Retinal pigment epithelial cell (primary cell): ENCODE data around the gene STIP1.

Experiments
- DNase-seq: peaks from one replicate; pipeline ENCODE4 v3.0.0-alpha.2; 2010; ENCODE audit warnings: low read depth
- H3K4me3 ChIP-seq: 2 replicates; pipeline ENCODE4 v1.5.1; 2011; ENCODE audit warnings: mild to moderate bottlenecking, low read length, control low read depth, moderate library complexity
- CTCF ChIP-seq: conservative IDR thresholded peaks from 2 replicates; pipeline ENCODE4 v1.5.1; 2011; ENCODE audit warnings: low read depth, low read length, control low read depth, inconsistent platforms

The STIP1 gene

DNA sequence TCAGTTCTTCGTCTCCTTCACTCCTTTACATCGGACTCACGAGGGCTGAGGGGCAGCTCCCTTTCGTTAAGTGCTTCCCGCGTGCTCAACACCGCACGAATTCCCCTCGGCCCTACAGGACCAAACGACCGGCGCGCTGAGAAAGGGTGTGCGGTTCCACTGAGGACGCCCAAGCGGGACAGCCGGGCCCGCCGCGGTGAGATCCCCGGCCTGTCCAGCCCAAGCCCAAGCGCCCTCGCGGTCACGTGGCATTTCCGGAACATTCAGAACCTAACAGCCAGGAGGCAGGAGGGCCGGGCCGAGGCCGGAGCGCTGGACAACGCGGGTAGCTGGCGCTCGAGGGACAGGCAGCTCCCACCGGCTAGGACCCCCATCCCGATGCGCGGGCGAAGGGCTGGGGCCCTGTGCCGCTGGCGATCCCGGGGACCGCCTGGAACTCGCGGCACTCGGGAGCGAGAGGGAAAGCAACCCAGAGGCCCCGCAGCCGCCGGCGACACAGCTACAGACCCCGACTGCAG, 737 bp upstream of the STIP1 start:
- peak; percentile 19 for DNase-seq
- TF ChIP-seq CTCF = peak; percentile 33
- H3K4me3 ChIP-seq = peak overlapping the region; percentile 60

DNA sequence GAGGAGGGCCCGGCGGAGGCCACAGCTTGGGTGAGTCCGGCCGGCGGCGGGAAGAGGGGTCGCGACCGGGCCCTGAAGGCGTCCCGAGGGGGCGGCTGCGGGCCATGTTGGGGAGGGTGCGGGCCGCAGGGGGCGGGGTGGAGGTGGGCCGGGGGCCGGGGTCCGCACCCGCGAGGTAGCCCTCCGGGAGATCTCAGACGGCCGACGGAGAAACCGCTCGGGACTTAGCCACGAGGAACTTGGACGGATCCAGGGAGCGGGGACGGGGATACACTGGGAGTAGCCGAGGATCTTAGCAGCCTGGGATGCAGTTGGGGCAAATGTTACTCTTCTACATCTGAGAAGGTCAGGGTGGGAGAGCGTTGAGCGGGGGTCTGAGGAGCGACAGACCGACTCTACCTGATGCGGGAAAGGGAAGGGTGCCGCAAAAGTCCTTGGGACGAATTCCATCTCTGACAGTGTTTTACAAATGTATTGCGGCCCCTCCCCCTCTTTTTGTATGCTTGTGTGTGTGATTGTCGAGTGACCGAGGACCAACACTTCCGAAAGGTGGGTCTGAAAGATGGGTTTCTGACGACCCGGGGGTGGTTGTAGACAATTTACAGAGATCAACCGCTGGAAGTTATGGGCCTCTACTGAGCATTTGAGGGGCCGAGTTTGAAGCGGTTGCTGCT, 658 bp downstream of the STIP1 start:
- no peak overlapping the region for H3K4me3 ChIP-seq
- DNase-seq = no peak
- no peak for TF ChIP-seq CTCF

GRCh38 chr11:64192434-64192833, 6.5 kb downstream of the STIP1 start:
- TF ChIP-seq CTCF = no peak
- DNase-seq = no peak
- H3K4me3 ChIP-seq = no peak overlapping the region

DNA sequence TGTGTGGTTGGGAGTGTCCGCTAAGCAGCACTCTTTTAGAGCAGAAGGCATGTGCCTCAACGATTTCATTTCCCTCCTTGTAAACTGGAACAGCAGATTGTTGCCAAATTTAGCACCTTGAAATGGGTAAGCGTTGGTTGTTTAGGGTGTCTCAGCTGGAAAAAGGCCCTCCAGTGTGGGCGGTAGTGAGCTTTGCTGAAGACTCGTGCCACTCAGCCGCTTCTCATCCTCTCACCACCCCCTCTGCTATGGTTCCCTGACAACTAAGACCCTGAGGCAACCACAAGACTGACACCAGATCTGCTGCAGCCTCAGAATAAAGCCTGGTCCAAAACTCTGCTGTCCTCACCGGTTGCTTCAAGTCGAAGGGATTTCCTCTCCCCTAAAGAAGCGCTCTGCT, 10.7 kb downstream of the STIP1 start:
- no peak for DNase-seq
- no peak for TF ChIP-seq CTCF
- H3K4me3 ChIP-seq = no peak overlapping the region

GRCh38 chr11:64198511-64198910, 12.5 kb downstream of the STIP1 start:
- DNase-seq = no peak
- H3K4me3 ChIP-seq = no peak overlapping the region
- no peak for TF ChIP-seq CTCF

GRCh38 chr11:64201543-64201942, 15.6 kb downstream of the STIP1 start:
- H3K4me3 ChIP-seq = no peak overlapping the region
- no peak for TF ChIP-seq CTCF
- DNase-seq = no peak

- DNase-seq = no peak
- TF ChIP-seq CTCF = no peak
- no peak overlapping the region for H3K4me3 ChIP-seq
These were observed 17.0 kb downstream of the STIP1 start for GRCh38 chr11:64202992-64203391.
